HG03520 (cell line): ENCODE data around the gene PGS1.

Experiments used
- ATAC-seq: cut with Tn5 transposase; IDR thresholded peaks from one replicate; pipeline ENCODE4 v1.9.1; 2021; ENCODE audit warnings: mild to moderate bottlenecking, moderate library complexity; ENCODE audit not compliant: unreplicated experiment

Gene PGS1

GRCh38 chr17:78423961-78424675 lies 45.7 kb downstream of the PGS1 start:
- ATAC-seq = no peak

GRCh38 chr17:78425429-78425828 lies 47.0 kb downstream of the PGS1 start:
- ATAC-seq = no peak

DNA sequence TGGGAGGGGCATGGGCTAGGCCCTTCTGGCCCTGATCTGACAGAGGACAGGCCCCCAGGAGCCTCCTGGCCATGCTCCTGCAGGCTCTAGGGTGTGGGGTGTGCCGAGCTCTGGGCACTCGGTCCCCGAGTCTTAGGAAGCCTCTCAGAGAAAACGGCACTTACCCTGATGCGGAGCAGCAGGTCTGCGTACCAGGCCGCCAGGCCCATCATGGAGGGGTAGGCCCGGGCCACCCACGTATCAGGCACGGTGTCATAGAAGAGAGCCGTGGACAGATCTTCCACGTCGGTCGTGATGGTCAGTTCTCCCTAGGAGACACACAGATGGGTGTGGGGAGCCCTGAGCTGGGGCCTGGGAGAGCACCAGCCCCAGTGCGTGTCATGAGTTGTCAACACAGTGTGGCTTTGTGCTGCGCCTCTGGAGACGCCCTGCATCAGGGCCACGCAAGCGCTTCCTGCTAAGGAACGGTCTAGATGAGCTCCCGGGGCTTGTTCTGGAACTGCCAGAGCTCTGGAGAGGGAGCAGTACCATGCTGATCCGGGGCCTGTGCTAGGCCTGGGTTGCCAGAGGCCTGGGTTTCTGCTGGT lies 47.9 kb downstream of the PGS1 start:
- ATAC-seq = no peak

DNA sequence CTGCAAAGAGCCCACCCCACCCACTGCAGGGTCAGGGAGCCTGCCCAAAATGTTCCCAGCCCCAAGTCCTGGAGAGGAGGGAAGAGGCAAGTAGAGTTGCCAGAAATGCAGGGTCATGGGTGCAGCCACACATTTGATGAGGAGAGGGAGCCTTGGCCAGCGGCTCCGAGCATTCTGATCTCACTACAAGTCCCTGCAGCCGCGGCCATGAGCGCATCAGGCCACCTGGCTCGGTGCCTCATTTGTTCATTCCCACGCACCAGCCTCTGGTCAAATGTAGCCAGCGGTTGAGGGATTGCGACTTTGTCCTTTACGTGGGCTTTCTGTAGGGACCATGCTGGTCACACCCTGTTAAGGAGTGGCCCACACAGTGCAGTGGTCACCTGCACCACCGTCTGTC lies 48.7 kb downstream of the PGS1 start:
- no peak for ATAC-seq

DNA sequence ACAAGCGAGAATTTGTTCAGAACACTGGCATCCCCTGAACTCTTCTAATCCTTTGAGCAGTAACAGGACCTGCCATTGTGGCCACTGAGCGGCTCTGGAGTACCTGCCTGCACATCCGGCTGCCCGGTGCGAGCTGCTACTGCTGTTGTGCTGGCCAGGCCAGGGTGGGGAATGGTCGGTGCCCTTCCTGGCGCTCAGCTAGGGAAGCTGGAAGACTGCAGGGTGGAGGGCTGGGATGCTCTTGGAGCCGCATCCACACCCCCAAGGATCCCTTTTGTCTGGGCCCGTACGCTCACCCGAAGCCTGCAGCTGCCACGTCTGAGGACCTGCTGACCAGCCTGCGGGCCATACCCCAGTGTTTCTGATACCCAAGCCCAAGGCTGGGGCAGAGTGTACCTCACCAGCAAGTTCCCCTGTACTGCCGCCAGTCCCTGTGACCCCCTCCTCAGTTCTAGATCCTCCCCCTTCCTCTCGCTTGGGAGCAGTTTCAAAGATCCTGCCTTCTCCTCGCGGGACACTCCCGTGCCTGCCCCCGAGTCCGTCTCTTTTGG lies 49.7 kb downstream of the PGS1 start:
- ATAC-seq = no peak

DNA sequence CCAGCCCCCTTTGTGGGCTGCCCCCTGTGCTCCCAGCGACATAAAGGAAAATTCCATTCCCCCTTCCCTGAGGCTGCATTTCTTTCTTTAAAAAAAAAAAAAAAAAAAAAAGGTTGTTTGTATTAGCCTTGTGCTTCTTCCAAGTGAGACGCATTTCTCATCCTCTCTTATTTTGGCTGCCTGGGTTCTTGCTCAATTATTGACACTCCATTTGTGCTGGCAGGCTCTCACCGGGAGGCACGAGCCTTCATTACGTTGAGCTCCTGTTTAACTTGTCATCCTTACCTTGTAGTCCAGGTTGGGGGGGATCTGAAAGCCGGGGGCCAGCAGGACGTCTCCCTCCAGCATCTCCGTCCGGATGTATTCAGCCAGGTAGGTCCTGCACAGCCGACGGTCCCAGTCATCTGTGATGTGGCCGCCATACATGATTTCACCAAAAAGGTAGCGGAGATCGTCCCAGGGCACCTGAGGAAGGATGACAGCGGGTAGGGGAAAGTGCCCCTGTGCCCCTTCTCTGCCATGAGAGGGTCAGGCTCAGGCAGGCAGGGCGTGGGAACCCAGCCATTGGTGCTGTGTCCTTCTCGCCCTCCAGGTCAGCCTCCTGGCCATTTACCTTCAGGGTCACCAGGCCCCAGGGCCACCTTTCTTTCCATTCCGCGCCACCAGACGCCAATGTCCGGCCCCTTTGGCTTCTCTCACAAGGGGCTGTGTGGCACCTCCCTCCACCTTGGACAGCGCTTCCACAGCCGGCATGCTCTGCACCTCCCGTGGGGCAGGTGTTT lies 50.6 kb downstream of the PGS1 start:
- no peak for ATAC-seq

DNA sequence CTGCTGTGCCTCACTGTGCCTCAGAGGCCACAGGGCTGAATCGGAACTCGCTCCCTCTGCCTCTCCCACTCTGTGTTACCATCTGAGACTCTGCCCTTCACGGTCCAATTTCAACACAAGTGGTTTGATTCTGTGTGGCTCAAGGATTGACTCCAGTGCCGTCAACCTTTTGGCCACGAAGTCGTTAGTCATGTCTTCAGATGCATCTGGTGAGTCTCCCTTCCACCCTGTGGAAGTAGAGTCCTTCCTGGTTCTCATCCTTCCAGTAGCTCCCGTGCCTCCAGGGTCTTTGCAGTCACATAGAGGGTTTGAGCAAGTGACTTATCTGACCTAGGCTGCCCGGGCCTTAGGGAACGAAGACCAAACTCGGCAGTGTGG lies 51.2 kb downstream of the PGS1 start:
- ATAC-seq = no peak

- no peak for ATAC-seq
Measured at GRCh38 chr17:78430892-78431691, 52.6 kb downstream of the PGS1 start.

DNA sequence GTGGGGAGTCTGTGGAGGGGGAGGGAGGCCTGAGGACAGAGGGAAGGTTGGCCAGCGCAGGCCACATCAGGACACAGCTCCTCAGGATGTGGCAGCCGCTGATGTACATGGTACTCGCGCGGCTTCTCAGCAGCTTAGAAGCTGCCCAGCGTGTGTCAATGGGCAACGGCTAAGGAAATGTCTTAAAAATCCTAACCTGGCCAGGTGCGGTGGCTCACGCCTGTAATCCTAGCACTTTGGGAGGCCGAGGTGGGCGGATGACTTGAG lies 53.2 kb downstream of the PGS1 start:
- no peak for ATAC-seq

DNA sequence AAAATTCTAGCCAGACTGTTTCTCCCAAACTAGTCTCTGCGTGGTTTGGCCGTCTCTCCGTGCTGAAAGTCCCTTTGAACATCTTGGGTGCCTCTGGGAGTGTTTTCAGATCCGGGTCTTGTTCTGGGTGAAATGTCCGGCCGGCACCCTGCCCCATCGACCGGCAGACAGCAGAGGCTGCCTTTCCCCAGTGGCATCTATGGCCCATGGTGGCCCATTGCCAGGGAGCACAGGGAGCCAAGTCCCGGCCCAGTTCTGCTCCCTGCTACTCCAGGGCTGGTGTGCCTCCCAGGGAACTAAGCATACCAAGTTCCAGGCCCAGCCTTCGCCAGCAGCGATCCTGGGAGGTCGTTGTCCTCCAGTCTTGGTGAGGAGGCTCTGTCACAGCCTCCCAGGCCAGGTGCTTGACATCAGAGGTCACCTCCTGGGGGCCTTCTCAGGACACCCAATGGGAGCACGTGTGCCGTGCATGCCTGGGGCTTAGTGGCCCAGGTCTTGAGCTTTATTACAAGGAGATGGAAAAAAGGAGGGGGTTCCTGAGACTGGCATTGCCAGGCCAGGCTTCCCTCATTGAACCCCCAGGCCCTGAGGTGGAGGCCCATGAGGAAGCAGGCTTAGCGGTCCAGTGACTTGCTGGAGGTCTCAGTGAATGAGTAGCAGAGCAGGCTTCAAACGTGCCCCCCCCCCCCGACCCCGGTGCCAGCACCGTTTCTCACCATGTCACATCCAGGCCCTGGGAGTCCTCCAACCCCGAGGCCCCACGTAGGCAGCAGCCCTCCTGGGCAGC lies 54.0 kb downstream of the PGS1 start:
- ATAC-seq = no peak

DNA sequence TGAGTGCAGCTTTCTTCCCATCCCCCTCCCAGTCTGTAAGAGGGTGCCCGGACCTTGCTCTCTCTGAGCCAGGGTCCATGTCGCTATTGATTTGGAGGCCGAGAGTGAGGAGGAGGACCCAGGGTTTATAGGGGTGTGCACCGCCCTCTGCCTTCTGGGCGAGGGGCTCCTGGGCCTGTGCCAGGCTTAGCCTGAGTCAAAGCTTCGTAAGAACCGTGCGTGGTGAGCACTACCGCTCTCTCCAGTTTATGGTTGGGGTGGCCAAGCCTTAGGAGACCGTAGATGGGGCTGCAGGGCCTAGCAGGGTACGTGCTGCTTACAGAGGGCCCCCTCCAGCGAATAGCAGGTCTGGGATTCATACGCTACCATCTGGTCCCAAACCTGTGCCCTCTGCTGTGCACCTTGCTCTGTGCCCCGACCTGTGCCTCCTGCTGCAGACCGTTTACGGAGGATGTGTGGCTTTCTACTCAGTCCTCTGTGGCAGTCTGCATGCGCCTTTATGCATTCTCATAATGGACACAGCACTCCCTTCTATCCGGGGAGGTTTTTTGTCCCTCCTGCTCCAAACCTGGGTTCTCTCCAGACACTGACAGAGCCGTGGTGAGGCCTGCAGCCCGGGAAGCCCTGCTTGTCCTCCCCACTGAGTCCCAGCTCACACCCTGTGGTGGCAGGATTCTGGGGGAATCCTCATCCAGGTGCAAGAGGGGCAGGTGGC lies 54.7 kb downstream of the PGS1 start:
- ATAC-seq = no peak

GRCh38 chr17:78433780-78434335 lies 55.4 kb downstream of the PGS1 start:
- ATAC-seq = no peak

DNA sequence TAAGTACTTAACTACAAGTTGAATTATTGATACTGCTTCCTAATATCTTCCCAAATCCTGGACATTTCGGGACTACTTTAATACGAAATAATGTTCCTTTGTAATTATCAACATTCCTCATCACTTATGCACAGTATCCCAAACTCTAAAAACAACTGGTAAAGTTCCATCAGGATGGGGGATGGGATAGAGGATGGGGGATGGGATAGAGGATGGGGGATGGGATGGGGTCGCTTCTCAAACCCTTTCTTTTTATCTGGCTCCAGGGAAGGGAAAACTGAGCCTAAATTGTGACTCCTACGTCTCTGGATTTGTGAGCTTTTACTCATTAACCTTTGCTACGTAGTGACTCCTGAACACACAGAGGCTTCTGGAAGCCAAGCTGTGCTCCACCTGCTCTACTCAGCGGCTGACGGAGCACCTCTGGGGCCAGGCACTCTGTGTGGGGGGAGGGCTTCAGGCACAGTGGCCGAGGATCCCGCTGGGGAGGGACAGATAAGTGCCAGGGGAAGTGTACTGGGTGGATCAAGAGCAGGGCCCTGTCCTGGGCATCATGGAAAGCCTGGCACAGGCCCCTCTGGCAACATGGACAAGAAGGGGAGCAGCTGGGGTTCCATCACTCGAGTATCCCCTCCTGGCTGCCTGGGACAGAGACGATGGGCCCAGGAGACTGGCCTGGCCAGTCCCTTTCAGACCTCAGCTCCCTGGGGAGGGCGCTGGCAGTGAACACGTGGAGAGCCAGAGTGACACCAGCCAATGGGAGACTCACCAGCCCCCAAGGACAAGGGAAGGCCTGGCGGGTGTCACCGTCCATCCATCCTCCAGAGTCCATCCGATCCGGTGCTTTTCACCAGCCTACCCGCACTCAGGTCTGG lies 56.2 kb downstream of the PGS1 start:
- no peak for ATAC-seq

GRCh38 chr17:78435330-78436005 lies 57.0 kb downstream of the PGS1 start:
- no peak for ATAC-seq

- no peak for ATAC-seq
Measured at GRCh38 chr17:78437508-78438169, 59.2 kb downstream of the PGS1 start.

DNA sequence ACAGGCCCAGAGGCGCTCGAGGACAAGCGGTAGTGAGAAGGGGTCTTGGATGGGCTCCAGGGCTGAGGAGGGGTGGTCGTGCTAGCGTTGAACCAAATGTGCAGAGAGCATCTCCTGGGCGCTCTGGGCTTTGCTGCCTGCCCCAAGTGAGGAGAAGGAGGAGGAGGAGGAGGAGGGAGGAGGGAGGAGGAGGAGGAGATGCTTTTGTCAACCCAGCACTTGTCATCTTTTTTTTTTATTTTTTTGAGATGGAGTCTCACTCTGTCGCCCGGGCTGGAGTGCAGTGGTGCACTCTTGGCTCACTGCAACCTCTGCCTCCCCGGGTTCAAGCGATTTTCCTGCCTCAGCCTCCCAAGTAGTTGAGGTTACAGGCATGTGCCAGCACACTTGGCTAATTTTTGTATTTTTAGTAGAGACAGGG lies 59.8 kb downstream of the PGS1 start:
- ATAC-seq = no peak

- ATAC-seq = no peak
Measured at GRCh38 chr17:78438694-78439325, 60.4 kb downstream of the PGS1 start.
